Endodermal cell (in vitro differentiated cells): ENCODE results near the gene TMBIM1. TPM values are rescaled to one million over a fixed set of nuclear protein-coding genes. Genes with fewer than 3 reads are reported as not detected.
"Not testable (repeated sequence)": the region's sequence is repeated elsewhere in the genome, so short reads cannot be mapped to it uniquely, and the experiment has no call there.

ENCODE experiments used
- DNase-seq: peaks from one replicate; pipeline ENCODE4 v3.0.0-alpha.2; 2017
- H3K27ac ChIP-seq: 2 replicates; pipeline ENCODE4 v1.5.1; 2013; ENCODE audit warnings: mild to moderate bottlenecking, low read depth, low read length, moderate library complexity
- H3K27me3 ChIP-seq: 2 replicates; pipeline ENCODE4 v1.6.1; 2013; ENCODE audit warnings: mild to moderate bottlenecking, low read length, moderate library complexity; ENCODE audit not compliant: insufficient read depth, control insufficient read depth, poor library complexity, severe bottlenecking
- H3K36me3 ChIP-seq: 2 replicates; pipeline ENCODE4 v1.7.0; 2013; ENCODE audit warnings: mild to moderate bottlenecking, low read length, moderate library complexity; ENCODE audit not compliant: control insufficient read depth, insufficient read depth
- H3K4me1 ChIP-seq: one replicate; pipeline ENCODE4 v1.7.0; 2013; ENCODE audit warnings: low read length; ENCODE audit not compliant: control insufficient read depth, insufficient read depth
- H3K4me3 ChIP-seq: 2 replicates; pipeline ENCODE4 v1.5.1; 2013; ENCODE audit warnings: mild to moderate bottlenecking, low read length, moderate library complexity
- H3K9ac ChIP-seq: 2 replicates; pipeline ENCODE4 v1.6.1; 2013; ENCODE audit warnings: mild to moderate bottlenecking, low read length, moderate library complexity; ENCODE audit not compliant: poor library complexity, severe bottlenecking; ENCODE audit errors: extremely low read depth
- H3K9me3 ChIP-seq: 2 replicates; pipeline ENCODE4 v1.6.1; 2013; ENCODE audit warnings: mild to moderate bottlenecking, low read length, moderate library complexity; ENCODE audit not compliant: control insufficient read depth
- H3K27ac Mint-ChIP-seq: 2 replicates; pipeline ENCODE4 v1.8.0; 2020; ENCODE audit warnings: mixed read lengths
- H3K27me3 Mint-ChIP-seq: 2 replicates; pipeline ENCODE4 v1.8.0; 2021; ENCODE audit warnings: mild to moderate bottlenecking, mixed read lengths; ENCODE audit not compliant: insufficient read depth
- H3K36me3 Mint-ChIP-seq: 2 replicates; pipeline ENCODE4 v1.8.0; 2020; ENCODE audit warnings: low read depth, mixed read lengths
- H3K4me1 Mint-ChIP-seq: 2 replicates; pipeline ENCODE4 v1.8.0; 2020; ENCODE audit warnings: mixed read lengths
- H3K4me3 Mint-ChIP-seq: 2 replicates; pipeline ENCODE4 v1.8.0; 2020; ENCODE audit warnings: mild to moderate bottlenecking, moderate library complexity, mixed read lengths
- H3K9me3 Mint-ChIP-seq: 2 replicates; pipeline ENCODE4 v1.8.0; 2020; ENCODE audit warnings: mild to moderate bottlenecking, mixed read lengths
- CTCF ChIP-seq: fragments of 200-600 bp; sonication (generic); conservative IDR thresholded peaks from 2 replicates; pipeline ENCODE4 v1.5.0; 2021; ENCODE audit warnings: antibody characterized with exemption, mild to moderate bottlenecking
- WGBS, 2 experiments: methylation state at CpG; one replicate each; pipeline versions ENCODE4 v1.1.5 to v1.1.7; 2013; ENCODE audit warnings: missing lambda C conversion rate in 2 of 2, mixed read lengths in 1 of 2; ENCODE audit not compliant: insufficient coverage in 1 of 2, insufficient read length in 1 of 2; 5-methylcytosine and 5-hydroxymethylcytosine counted together
- total RNA-seq, 2 donors: library from RNA; stranded (reverse); fragmentation: NEBNext Ultra II Directional in 1 of 2; extraction: Animal tissue kit (Norgen Biotek cat#: 25700) in 1 of 2; gene quantifications; 2 replicates in 1 of 2; 3 replicates in 1 of 2; pipeline ENCODE4 v1.2.1, GENCODE V29; 2021

The TMBIM1 gene
- total RNA-seq, 2 donors from 2014 or later = 50.7 to 53.8 TPM

- WGBS, 2 experiments = 88 to 98% methylated on average over 1 to 8 of the region's 8 CpGs
- Mint-ChIP-seq H3K27ac (no peak overlapping the region), H3K4me1 (peaks cover 23% of the 10 kb centered on the region), H3K4me3 (no peak overlapping the region), H3K9me3 (no peaks in the 10 kb centered on the region), H3K27me3 (no peaks in the 10 kb centered on the region), H3K36me3 (no peaks in the 10 kb centered on the region)
- no peaks in the 10 kb centered on the region for H3K4me1 ChIP-seq
- H3K27ac ChIP-seq = no peak overlapping the region
- no peak for TF ChIP-seq CTCF
- no peaks in the 10 kb centered on the region for H3K36me3 ChIP-seq
- no peak for DNase-seq
- H3K9ac ChIP-seq = no peak overlapping the region
- H3K9me3 ChIP-seq = no peaks in the 10 kb centered on the region
- H3K27me3 ChIP-seq = no peaks in the 10 kb centered on the region
- no peak overlapping the region for H3K4me3 ChIP-seq
Observed at GRCh38 chr2:218315397-218315796, 23.1 kb upstream of the TMBIM1 start.

GRCh38 chr2:218314764-218315163 lies 22.5 kb upstream of the TMBIM1 start:
- not testable (repeated sequence) for H3K36me3 ChIP-seq, H3K9me3 Mint-ChIP-seq, H3K4me3 ChIP-seq, H3K27me3 ChIP-seq, H3K9me3 ChIP-seq, H3K27ac Mint-ChIP-seq, H3K4me1 ChIP-seq, H3K36me3 Mint-ChIP-seq, H3K27ac ChIP-seq, H3K4me3 Mint-ChIP-seq, DNase-seq, H3K9ac ChIP-seq, H3K27me3 Mint-ChIP-seq
- H3K4me1 Mint-ChIP-seq = peaks cover 23% of the 10 kb centered on the region
- WGBS, 2 experiments = 90 to 92% methylated on average over 4 of the region's 4 CpGs

DNA sequence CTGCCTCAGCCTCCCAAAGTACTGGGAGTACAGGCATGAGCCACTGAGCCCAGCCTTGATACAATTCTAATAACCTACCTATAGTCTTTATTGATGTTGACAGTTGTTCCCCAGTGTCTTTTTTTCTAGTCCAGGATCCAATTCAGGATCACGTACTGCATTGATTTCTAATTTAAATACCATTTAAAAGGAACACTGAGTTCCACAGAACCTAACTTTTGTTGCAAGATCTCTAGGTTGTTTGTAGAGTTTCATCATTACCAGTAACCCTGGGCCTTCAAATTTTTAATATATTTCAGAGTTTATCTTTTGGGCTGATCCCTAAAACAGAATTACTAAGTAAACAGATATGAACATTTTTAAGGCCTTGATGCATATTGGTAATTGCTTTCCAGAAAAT lies 21.1 kb upstream of the TMBIM1 start:
- WGBS, 2 experiments = 93 to 100% methylated on average over 1 of the region's 1 CpG
- no peak for TF ChIP-seq CTCF
- peaks cover 23% of the 10 kb centered on the region for H3K4me1 Mint-ChIP-seq
- Histone ChIP-seq H3K9me3 (no peaks in the 10 kb centered on the region), H3K4me3 (no peak overlapping the region), H3K4me1 (no peaks in the 10 kb centered on the region), H3K9ac (no peak overlapping the region), H3K27ac (no peak overlapping the region), H3K36me3 (no peaks in the 10 kb centered on the region), H3K27me3 (no peaks in the 10 kb centered on the region)
- no peak overlapping the region for H3K4me3 Mint-ChIP-seq
- no peaks in the 10 kb centered on the region for H3K36me3 Mint-ChIP-seq
- H3K27me3 Mint-ChIP-seq = no peaks in the 10 kb centered on the region
- DNase-seq = no peak
- no peaks in the 10 kb centered on the region for H3K9me3 Mint-ChIP-seq
- H3K27ac Mint-ChIP-seq = no peak overlapping the region

DNA sequence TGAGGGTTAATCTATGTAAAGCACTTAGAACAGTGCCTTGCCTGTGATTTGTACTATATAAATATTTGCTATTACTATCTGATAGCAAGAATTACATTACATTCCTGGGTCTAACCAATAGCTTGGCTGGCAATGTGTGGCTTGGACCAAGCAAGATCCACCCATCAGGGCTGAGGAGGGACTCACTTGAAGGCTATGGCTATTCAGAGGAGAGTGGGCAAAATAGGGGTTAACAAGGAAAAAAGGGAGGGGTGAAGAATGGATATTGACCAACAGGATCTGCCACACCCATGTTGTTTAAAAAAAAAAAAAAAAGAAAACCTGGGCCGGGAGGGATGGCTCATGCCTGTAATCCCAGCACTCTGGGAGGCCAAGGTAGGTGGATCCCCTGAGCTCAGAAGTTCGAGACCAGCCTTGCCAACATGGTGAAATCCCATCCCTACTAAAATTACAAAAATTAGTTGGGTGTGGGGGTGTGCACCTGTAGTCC lies 20.0 kb upstream of the TMBIM1 start:
- Histone ChIP-seq H3K9me3 (no peaks in the 10 kb centered on the region), H3K36me3 (no peaks in the 10 kb centered on the region), H3K4me1 (no peaks in the 10 kb centered on the region), H3K4me3 (no peak overlapping the region), H3K27ac (no peak overlapping the region), H3K27me3 (no peaks in the 10 kb centered on the region), H3K9ac (no peak overlapping the region)
- no peak for DNase-seq
- Mint-ChIP-seq H3K27me3 (no peaks in the 10 kb centered on the region), H3K27ac (peak overlapping the region; percentile 78), H3K4me1 (peaks cover 27% of the 10 kb centered on the region), H3K36me3 (no peaks in the 10 kb centered on the region), H3K4me3 (no peak overlapping the region), H3K9me3 (no peaks in the 10 kb centered on the region)
- WGBS, 2 experiments = 73% methylated on average over 2 of the region's 2 CpGs; no CpG with 5 or more reads in 1 of the 2 experiments
- no peak for TF ChIP-seq CTCF

GRCh38 chr2:218311541-218312266 lies 19.4 kb upstream of the TMBIM1 start:
- H3K9me3 Mint-ChIP-seq, H3K36me3 ChIP-seq, H3K9me3 ChIP-seq, H3K4me3 ChIP-seq, H3K4me3 Mint-ChIP-seq, H3K27me3 ChIP-seq, H3K4me1 ChIP-seq, H3K27me3 Mint-ChIP-seq, H3K36me3 Mint-ChIP-seq: not testable (repeated sequence)
- Mint-ChIP-seq H3K27ac (peak overlapping the region; percentile 78), H3K4me1 (peaks cover 24% of the 10 kb centered on the region)
- peak overlapping the region; percentile 72 for H3K27ac ChIP-seq
- DNase-seq = peak; percentile 48
- H3K9ac ChIP-seq = peak overlapping the region; percentile 18
- 84 to 87% methylated on average over 4 to 11 of the region's 11 CpGs for WGBS, 2 experiments
